K562 (cell line): ENCODE data around the gene RPL3.
A peak's percentile ranks its signal among the peaks of the same experiment; 100 is the strongest.
"Not testable (repeated sequence)": the region's sequence is repeated elsewhere in the genome, so short reads cannot be mapped to it uniquely, and the experiment has no call there.

Source experiments
- CTCF ChIP-seq, 3 experiments: IDR thresholded peaks in 2 of 3; conservative IDR thresholded peaks in 1 of 3; 2 replicates each; pipeline ENCODE4 v1.5.1; 2011 to 2012; ENCODE audit warnings: low read length in 3 of 3, mild to moderate bottlenecking in 3 of 3, control low read depth in 2 of 3, improper control_type of control experiment in 1 of 3, inconsistent platforms in 1 of 3, low read depth in 1 of 3, mixed read lengths in 1 of 3, moderate library complexity in 1 of 3; ENCODE audit not compliant: insufficient read depth in 2 of 3
- EP300 ChIP-seq: IDR thresholded peaks from 2 replicates; pipeline ENCODE4 v1.6.1; 2012; ENCODE audit warnings: low read length, improper control_type of control experiment
- HINFP ChIP-seq: fragments of 450-650 bp; conservative IDR thresholded peaks from 2 replicates; pipeline ENCODE4 v1.6.1; 2016; ENCODE audit warnings: missing genetic modification characterization, low read depth, mild to moderate bottlenecking, control low read depth, missing compliant biosample characterization
- KDM1A ChIP-seq, 2 experiments: fragments of 450-650 bp; IDR thresholded peaks; 2 replicates each; pipeline ENCODE4 v1.6.1; 2016; ENCODE audit warnings: mild to moderate bottlenecking in 2 of 2
- SREBF1 ChIP-seq: fragments of 150-350 bp; IDR thresholded peaks from 2 replicates; pipeline ENCODE4 v1.6.1; 2014; ENCODE audit warnings: antibody characterized with exemption, low read depth, low read length, borderline replicate concordance
- TARDBP ChIP-seq: fragments of 450-650 bp; IDR thresholded peaks from 2 replicates; pipeline ENCODE4 v1.6.1; 2016
- TEAD4 ChIP-seq, 2 experiments: sonication (generic) in 1 of 2; formaldehyde crosslinking in 1 of 2; IDR thresholded peaks; 2 replicates each; pipeline versions ENCODE4 v1.6.1 to v1.8.0; 2012 to 2022; ENCODE audit warnings: borderline replicate concordance in 1 of 2, inconsistent platforms in 1 of 2, low read length in 1 of 2, mild to moderate bottlenecking in 1 of 2, missing genetic modification reagents in 1 of 2
- ZNF324 ChIP-seq: fragments of 250-450 bp; sonication (Bioruptor Pico); IDR thresholded peaks from 2 replicates; pipeline ENCODE4 v1.4.0; 2020; ENCODE audit warnings: mild to moderate bottlenecking

- TF ChIP-seq CTCF (IDR thresholded peaks at IDR 0.05 in 2 of 3, conservative IDR thresholded peaks at IDR 0.05 in 1 of 3; ENCODE audit: insufficient read depth in 2 of 3, low read depth in 1 of 3, low read length in 3 of 3): peak in 1 of 3 experiments; percentile 9; a peak in 1 of 6 replicates
- not testable (repeated sequence) for TF ChIP-seq ZNF324; KDM1A (IDR thresholded peaks at IDR 0.05); SREBF1; TARDBP; TEAD4 (IDR thresholded peaks at IDR 0.05; ENCODE audit: low read length); TEAD4 (CRISPR knock-in tag; IDR thresholded peaks at IDR 0.05; ENCODE audit: borderline replicate concordance); HINFP (tag); EP300
These were observed 1.2 kb upstream of the RPL3 start for GRCh38 chr22:39320616-39321029.
